Smooth muscle cell (in vitro differentiated cells): ENCODE results near the gene HAUS7. TPM values are rescaled to one million over a fixed set of nuclear protein-coding genes. Genes with fewer than 3 reads are reported as not detected.

ENCODE experiments used
- DNase-seq: peaks from one replicate; lab custom pipeline; 2025; ENCODE audit not compliant: unreplicated experiment; lab: John Stamatoyannopoulos, UW
- H2AFZ ChIP-seq: fragments of 200-600 bp; sonication (generic); 2 replicates; pipeline ENCODE4 v1.6.0; 2016; ENCODE audit warnings: antibody characterized with exemption, low read depth, mild to moderate bottlenecking
- H3F3A ChIP-seq: fragments of 200-600 bp; sonication (generic); 2 replicates; pipeline ENCODE4 v1.6.0; 2017; ENCODE audit warnings: antibody characterized with exemption, low read depth
- H3K27ac ChIP-seq: fragments of 200-600 bp; sonication (generic); 2 replicates; pipeline ENCODE4 v1.5.1; 2016; ENCODE audit warnings: low read depth, mild to moderate bottlenecking
- H3K27me3 ChIP-seq: fragments of 200-600 bp; sonication (generic); 2 replicates; pipeline ENCODE4 v1.6.1; 2016; ENCODE audit warnings: low read depth, mild to moderate bottlenecking
- H3K36me3 ChIP-seq: fragments of 200-600 bp; sonication (generic); 2 replicates; pipeline ENCODE4 v1.5.1; 2016; ENCODE audit warnings: low read depth
- H3K4me1 ChIP-seq: fragments of 200-600 bp; sonication (generic); 2 replicates; pipeline ENCODE4 v1.5.1; 2016; ENCODE audit warnings: low read depth
- H3K4me2 ChIP-seq: fragments of 200-600 bp; sonication (generic); 2 replicates; pipeline ENCODE4 v1.6.0; 2016; ENCODE audit warnings: mild to moderate bottlenecking
- H3K4me3 ChIP-seq: fragments of 200-600 bp; sonication (generic); 2 replicates; pipeline ENCODE4 v1.5.1; 2016; ENCODE audit warnings: mild to moderate bottlenecking
- H3K79me2 ChIP-seq: fragments of 200-600 bp; sonication (generic); 2 replicates; pipeline ENCODE4 v1.6.0; 2016; ENCODE audit warnings: low read depth, mild to moderate bottlenecking
- H3K9ac ChIP-seq: fragments of 200-600 bp; sonication (generic); 2 replicates; pipeline ENCODE4 v1.6.0; 2016; ENCODE audit warnings: low read depth
- H3K9me3 ChIP-seq: fragments of 200-600 bp; sonication (generic); replicated peaks from 2 replicates; pipeline ENCODE4 v1.5.1; 2016; ENCODE audit warnings: low read depth
- H4K20me1 ChIP-seq: fragments of 200-600 bp; sonication (generic); 2 replicates; pipeline ENCODE4 v1.6.0; 2016; ENCODE audit warnings: low read depth
- WGBS: methylation state at CpG from one replicate; pipeline ENCODE4 v1.1.7; 2016; ENCODE audit warnings: low lambda C conversion rate; 5-methylcytosine and 5-hydroxymethylcytosine counted together
- polyA plus RNA-seq: library from polyadenylated mRNA; unstranded; fragments of >200 nt; fragmentation: Nextera tagmentation; extraction: Ambion mirVana; gene quantifications from 2 replicates; pipeline ENCODE4 v1.2.1, GENCODE V29; 2016
- total RNA-seq: library from RNA; depleted of rRNA; stranded (reverse); fragments of >200 nt; gene quantifications from 2 replicates; pipeline ENCODE4 v1.2.3, GENCODE V29; 2014
- TF ChIP-seq, protein P1 (sequence below): fragments of 200-600 bp; sonication (generic); IDR thresholded peaks from 2 replicates; pipeline ENCODE4 v1.5.1; 2017; ENCODE audit warnings: borderline replicate concordance, mild to moderate bottlenecking, antibody characterized with exemption; ENCODE audit not compliant: insufficient read depth, poor library complexity, severe bottlenecking

HAUS7 gene
- total and polyA plus RNA-seq, 2 experiments from 2014 or later, result 18.5 to 27.4 TPM

- H3K27me3 ChIP-seq, result no peaks in the 10 kb centered on the region
- H3K9me3 ChIP-seq, result no peaks in the 10 kb centered on the region
- H3F3A ChIP-seq, result no peaks in the 10 kb centered on the region
- H3K36me3 ChIP-seq, result no peaks in the 10 kb centered on the region
- no peak overlapping the region for H2AFZ ChIP-seq
- H3K79me2 ChIP-seq, result no peaks in the 10 kb centered on the region
- no peak overlapping the region for H3K27ac ChIP-seq
- no peak overlapping the region for H3K4me3 ChIP-seq
- 59% methylated on average over 7 of the region's 7 CpGs for WGBS
- TF ChIP-seq, protein P1, sequence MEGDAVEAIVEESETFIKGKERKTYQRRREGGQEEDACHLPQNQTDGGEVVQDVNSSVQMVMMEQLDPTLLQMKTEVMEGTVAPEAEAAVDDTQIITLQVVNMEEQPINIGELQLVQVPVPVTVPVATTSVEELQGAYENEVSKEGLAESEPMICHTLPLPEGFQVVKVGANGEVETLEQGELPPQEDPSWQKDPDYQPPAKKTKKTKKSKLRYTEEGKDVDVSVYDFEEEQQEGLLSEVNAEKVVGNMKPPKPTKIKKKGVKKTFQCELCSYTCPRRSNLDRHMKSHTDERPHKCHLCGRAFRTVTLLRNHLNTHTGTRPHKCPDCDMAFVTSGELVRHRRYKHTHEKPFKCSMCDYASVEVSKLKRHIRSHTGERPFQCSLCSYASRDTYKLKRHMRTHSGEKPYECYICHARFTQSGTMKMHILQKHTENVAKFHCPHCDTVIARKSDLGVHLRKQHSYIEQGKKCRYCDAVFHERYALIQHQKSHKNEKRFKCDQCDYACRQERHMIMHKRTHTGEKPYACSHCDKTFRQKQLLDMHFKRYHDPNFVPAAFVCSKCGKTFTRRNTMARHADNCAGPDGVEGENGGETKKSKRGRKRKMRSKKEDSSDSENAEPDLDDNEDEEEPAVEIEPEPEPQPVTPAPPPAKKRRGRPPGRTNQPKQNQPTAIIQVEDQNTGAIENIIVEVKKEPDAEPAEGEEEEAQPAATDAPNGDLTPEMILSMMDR, result peak; percentile 46
- DNase-seq, result no peak
- no peak overlapping the region for H3K9ac ChIP-seq
- H3K4me2 ChIP-seq, result no peak overlapping the region
- H3K4me1 ChIP-seq, result no peaks in the 10 kb centered on the region
- H4K20me1 ChIP-seq, result no peaks in the 10 kb centered on the region
These were observed 9.6 kb downstream of the HAUS7 start for GRCh38 chrX:153460826-153461225.

- H3F3A ChIP-seq, result no peaks in the 10 kb centered on the region
- H2AFZ ChIP-seq, result no peak overlapping the region
- H3K27ac ChIP-seq, result no peak overlapping the region
- H3K4me3 ChIP-seq, result no peak overlapping the region
- no peaks in the 10 kb centered on the region for H3K4me1 ChIP-seq
- TF ChIP-seq, protein P1, result no peak
- H3K9ac ChIP-seq, result no peak overlapping the region
- H4K20me1 ChIP-seq, result no peaks in the 10 kb centered on the region
- 90% methylated on average over 4 of the region's 4 CpGs for WGBS
- no peak overlapping the region for H3K4me2 ChIP-seq
- no peaks in the 10 kb centered on the region for H3K9me3 ChIP-seq
- no peaks in the 10 kb centered on the region for H3K36me3 ChIP-seq
- H3K27me3 ChIP-seq, result no peaks in the 10 kb centered on the region
- DNase-seq, result no peak
- no peaks in the 10 kb centered on the region for H3K79me2 ChIP-seq
These were observed 10.4 kb downstream of the HAUS7 start for GRCh38 chrX:153459986-153460385.

DNA sequence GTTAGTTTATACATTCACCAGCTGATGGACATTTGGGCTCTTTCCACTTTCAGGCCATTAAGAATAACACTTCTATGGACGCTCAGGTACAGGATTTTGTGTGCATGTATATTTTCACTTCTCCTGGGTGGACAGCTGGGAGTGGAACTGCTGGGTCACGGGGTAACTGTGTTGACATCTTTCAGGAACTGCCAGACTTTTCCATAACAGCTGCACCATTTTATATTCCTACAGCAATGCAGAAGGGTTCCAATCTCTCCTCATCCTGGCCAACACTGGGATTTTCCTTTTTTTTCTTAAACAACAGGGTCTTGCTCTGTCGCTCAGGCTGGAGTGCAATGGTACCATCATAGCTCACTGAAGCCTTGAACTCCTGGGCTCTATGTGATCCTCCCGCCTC lies 11.9 kb downstream of the HAUS7 start:
- WGBS, result 74% methylated on average over 4 of the region's 4 CpGs
- no peak for DNase-seq

More for the DNA sequence above, 11.9 kb downstream of the HAUS7 start:
- TF ChIP-seq, protein P1, result no peak
- no peak overlapping the region for H3K4me3 ChIP-seq
- H3K9ac ChIP-seq, result no peak overlapping the region
- no peak overlapping the region for H3K27ac ChIP-seq
- no peaks in the 10 kb centered on the region for H3K9me3 ChIP-seq
- H3K27me3 ChIP-seq, result no peaks in the 10 kb centered on the region
- no peaks in the 10 kb centered on the region for H3K79me2 ChIP-seq
- H4K20me1 ChIP-seq, result no peaks in the 10 kb centered on the region
- H3K36me3 ChIP-seq, result no peaks in the 10 kb centered on the region
- no peak overlapping the region for H2AFZ ChIP-seq
- no peaks in the 10 kb centered on the region for H3K4me1 ChIP-seq
- H3F3A ChIP-seq, result no peaks in the 10 kb centered on the region
- H3K4me2 ChIP-seq, result no peak overlapping the region
